Chondrocyte (in vitro differentiated cells): ENCODE measurements around the gene C19orf33. TPM values are rescaled to one million over a fixed set of nuclear protein-coding genes. Genes with fewer than 3 reads are reported as not detected.

Experiments used
- DNase-seq: peaks from one replicate; pipeline ENCODE4 v3.0.0; 2021; ENCODE audit warnings: mixed read lengths, low spot score
- H3K27ac Mint-ChIP-seq: one replicate; pipeline ENCODE4 v1.8.0; 2021; ENCODE audit warnings: mild to moderate bottlenecking, moderate library complexity, mixed read lengths; ENCODE audit not compliant: unreplicated experiment
- H3K27me3 Mint-ChIP-seq: 2 replicates; pipeline ENCODE4 v1.8.0; 2021; ENCODE audit warnings: low read depth, mixed read lengths
- H3K36me3 Mint-ChIP-seq: 2 replicates; pipeline ENCODE4 v1.8.0; 2021; ENCODE audit warnings: low read depth, mixed read lengths
- H3K4me1 Mint-ChIP-seq: 2 replicates; pipeline ENCODE4 v1.8.0; 2021; ENCODE audit warnings: low read depth, mild to moderate bottlenecking, mixed read lengths
- H3K4me3 Mint-ChIP-seq: one replicate; pipeline ENCODE4 v1.8.0; 2021; ENCODE audit warnings: mild to moderate bottlenecking, moderate library complexity, mixed read lengths; ENCODE audit not compliant: unreplicated experiment
- H3K9me3 Mint-ChIP-seq: 2 replicates; pipeline ENCODE4 v1.8.0; 2021; ENCODE audit warnings: low read depth, mixed read lengths
- CTCF ChIP-seq: fragments of 200-600 bp; sonication (generic); IDR thresholded peaks from 2 replicates; pipeline ENCODE4 v1.5.0; 2021; ENCODE audit warnings: antibody characterized with exemption, mild to moderate bottlenecking, moderate library complexity
- total RNA-seq: library from RNA; stranded (reverse); gene quantifications from 3 replicates; pipeline ENCODE4 v1.2.1, GENCODE V29; 2021

Gene C19orf33
- total RNA-seq, 1 donor from 2014 or later, result 2.0 TPM

- DNase-seq, result no peak
- Mint-ChIP-seq H3K27ac (peak overlapping the region; percentile 69), H3K9me3 (no peaks in the 10 kb centered on the region), H3K27me3 (no peaks in the 10 kb centered on the region), H3K4me1 (peaks cover 60% of the 10 kb centered on the region), H3K4me3 (peak overlapping the region; percentile 86), H3K36me3 (peaks cover 3% of the 10 kb centered on the region)
- TF ChIP-seq CTCF, result no peak
These were observed 14.6 kb downstream of the C19orf33 start for GRCh38 chr19:38318660-38319059.

GRCh38 chr19:38319421-38320258 is 15.6 kb downstream of the C19orf33 start, which contains the start of gene KCNK6:
Gene KCNK6 (plus strand): TSS chr19:38319845. CDS start chr19:38319951, 106 bp downstream.
- no peak for DNase-seq
- Mint-ChIP-seq H3K4me1 (peaks cover 55% of the 10 kb centered on the region), H3K27ac (peak within 1 kb of the TSS; percentile 69), H3K4me3 (peak within 1 kb of the TSS; percentile 86), H3K36me3 (peaks cover 6% of the 10 kb centered on the region), H3K9me3 (no peaks in the 10 kb centered on the region), H3K27me3 (no peaks in the 10 kb centered on the region)
- no peak for TF ChIP-seq CTCF

- peaks cover 14% of the 10 kb centered on the region for H3K36me3 Mint-ChIP-seq
- no peak for DNase-seq
- H3K27me3 Mint-ChIP-seq, result no peaks in the 10 kb centered on the region
- peaks cover 47% of the 10 kb centered on the region for H3K4me1 Mint-ChIP-seq
- no peaks in the 10 kb centered on the region for H3K9me3 Mint-ChIP-seq
- TF ChIP-seq CTCF, result no peak
- peak overlapping the region; percentile 86 for H3K4me3 Mint-ChIP-seq
- no peak overlapping the region for H3K27ac Mint-ChIP-seq
These were observed 16.9 kb downstream of the C19orf33 start for GRCh38 chr19:38320969-38321339.

- Mint-ChIP-seq H3K4me3 (peak overlapping the region; percentile 86), H3K4me1 (peaks cover 43% of the 10 kb centered on the region), H3K27me3 (no peaks in the 10 kb centered on the region), H3K9me3 (no peaks in the 10 kb centered on the region), H3K27ac (peak overlapping the region; percentile 64), H3K36me3 (peaks cover 16% of the 10 kb centered on the region)
- DNase-seq, result no peak
- TF ChIP-seq CTCF, result peak; percentile 15
These were observed 17.7 kb downstream of the C19orf33 start for GRCh38 chr19:38321646-38322196.

- no peak for DNase-seq
- Mint-ChIP-seq H3K4me1 (peaks cover 40% of the 10 kb centered on the region), H3K9me3 (no peaks in the 10 kb centered on the region), H3K27ac (no peak overlapping the region), H3K27me3 (no peaks in the 10 kb centered on the region), H3K36me3 (peaks cover 25% of the 10 kb centered on the region), H3K4me3 (no peak overlapping the region)
- no peak for TF ChIP-seq CTCF
These were observed 19.2 kb downstream of the C19orf33 start for GRCh38 chr19:38323291-38323690.
